NCI-H1694 (cell line): ENCODE results near the gene SLC5A8.
"Not testable (repeated sequence)": the region's sequence is repeated elsewhere in the genome, so short reads cannot be mapped to it uniquely, and the experiment has no call there.

ENCODE experiments used
- DNase-seq: peaks from one replicate; lab custom pipeline; 2025; lab: John Stamatoyannopoulos, UW

The SLC5A8 gene

DNA sequence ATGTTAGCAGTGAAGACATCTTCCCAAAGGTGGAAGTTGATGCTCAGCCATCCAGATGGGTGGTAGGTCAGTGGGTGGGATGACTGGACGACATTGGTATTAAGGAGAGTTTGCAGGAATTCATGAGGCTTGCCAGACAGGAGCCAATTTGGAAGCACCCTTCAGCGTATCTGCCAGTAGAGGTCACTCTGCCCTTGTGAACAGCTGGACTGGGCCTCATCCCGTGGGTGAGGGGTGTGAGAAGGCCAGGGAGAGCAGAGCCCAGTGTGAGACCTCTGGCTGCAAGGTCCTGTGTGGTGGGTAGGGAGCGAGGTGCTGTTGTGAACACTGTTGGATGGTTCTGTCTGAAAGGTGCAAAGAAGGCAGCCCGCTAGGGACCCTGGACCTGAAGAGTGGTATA is 37.7 kb downstream of the SLC5A8 start:
- DNase-seq: no peak

DNA sequence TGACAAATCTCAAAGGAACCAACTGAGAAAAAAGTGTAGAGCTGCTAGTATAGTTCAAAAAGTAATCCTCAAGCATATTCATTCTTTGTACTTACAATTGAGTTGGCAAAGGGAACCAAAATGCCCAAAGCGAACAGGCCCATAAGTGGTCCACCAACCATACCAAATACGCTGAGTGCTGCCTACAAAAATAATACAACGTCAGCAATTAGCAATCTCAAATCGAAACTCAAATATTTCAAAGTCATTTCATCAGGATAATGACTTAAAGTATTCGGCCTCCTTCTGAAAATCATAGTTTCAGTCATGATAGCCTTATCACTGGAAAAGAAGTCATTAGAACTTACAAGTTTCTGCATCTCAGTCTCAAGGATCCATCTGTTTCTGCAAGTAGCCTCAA is 42.0 kb downstream of the SLC5A8 start:
- no peak for DNase-seq

DNA sequence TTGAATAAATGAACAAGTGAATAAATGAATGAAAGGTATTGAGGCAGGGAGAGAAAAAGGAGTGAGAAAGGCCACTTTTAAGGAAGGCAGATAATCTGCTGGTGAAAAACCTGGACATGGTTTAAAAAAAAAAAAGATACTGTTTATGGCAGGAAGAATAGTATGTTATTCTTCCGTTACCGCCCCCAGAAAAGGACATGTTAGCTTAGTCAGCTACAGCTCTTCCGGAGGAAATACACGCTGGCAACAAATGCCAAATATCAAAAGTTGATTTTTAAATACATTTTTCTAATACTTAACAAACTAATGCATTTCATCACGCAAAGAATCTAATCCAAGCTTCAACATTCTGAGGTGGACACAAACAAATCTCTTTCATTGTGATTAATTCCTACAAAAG is 43.2 kb downstream of the SLC5A8 start:
- no peak for DNase-seq

DNA sequence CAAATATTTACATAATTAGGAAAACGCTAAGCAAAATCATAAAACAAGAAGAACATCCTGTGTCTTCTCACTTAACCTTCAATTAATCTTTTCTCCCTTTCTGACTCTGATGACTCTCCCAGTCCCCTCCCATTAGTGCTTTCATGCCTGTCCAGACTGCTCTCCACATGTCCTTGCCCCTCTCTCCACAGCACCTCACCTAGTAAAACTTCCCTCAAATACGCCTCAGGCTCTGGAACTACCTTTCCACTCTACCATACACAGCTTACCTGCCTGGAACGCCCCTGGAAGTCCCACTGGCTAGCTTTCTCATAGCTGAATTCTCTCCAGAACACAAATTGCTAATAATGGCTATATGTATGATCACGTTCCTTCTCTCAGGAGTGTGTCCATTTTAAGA is 44.7 kb downstream of the SLC5A8 start:
- DNase-seq: no peak

DNA sequence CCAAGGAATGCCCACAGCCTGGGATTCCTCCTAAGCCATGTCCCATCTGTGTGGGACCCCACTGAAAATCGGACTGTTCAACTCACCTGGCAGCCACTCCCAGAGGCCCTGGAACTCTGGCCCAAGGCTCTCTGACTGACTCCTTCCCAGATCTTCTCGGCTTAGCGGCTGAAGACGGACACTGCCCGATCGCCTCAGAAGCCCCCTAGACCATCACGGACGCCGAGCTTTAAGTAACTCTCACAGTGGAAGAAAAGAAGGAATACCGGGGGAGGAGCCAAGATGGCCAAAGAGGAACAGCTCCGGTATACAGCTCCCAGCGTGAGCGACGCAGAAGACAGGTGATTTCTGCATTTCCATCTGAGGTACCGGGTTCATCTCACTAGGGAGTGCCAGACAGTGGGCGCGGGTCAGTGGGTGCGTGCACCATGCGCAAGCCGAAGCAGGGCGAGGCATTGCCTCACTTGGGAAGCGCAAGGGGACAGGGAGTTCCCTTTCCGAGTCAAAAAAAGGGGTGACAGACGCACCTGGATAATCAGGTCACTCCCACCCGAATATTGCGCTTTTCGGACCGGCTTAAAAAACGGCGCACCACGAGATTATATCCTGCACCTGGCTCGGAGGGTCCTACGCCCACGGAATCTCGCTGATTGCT is 64.1 kb downstream of the SLC5A8 start:
- DNase-seq: not testable (repeated sequence)

DNA sequence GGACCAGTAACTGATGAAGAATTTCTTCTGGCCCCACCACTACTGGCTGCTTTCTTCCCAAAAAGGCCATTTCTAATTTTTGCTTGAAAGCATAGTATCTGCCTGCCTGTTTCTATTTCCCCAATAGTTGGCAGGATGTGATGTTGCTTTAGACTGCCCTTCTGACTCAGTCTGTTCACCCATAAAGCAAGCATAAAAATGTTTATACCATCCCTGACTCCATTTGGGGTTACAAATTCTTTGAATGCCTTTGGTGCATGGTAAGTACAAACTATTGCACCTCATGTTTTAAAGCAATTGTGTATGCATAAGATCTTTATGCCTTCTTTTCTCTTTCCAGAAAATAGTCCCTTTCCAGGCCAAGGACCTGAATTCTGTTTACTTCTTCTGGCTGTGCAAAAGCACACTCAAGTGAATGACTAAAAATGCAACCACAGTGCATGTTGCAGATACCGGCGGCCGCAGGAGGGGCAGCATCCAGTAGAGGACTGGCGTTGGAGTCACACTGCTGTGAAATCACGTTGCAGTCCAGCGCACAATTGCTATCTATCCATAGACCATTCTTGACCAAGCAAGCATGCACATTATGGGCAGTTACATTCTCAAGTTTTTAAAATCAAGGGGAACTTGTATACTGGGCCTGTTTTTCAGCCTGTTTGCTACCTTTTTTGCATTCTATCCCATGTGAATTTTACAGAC is 82.4 kb downstream of the SLC5A8 start:
- no peak for DNase-seq

DNA sequence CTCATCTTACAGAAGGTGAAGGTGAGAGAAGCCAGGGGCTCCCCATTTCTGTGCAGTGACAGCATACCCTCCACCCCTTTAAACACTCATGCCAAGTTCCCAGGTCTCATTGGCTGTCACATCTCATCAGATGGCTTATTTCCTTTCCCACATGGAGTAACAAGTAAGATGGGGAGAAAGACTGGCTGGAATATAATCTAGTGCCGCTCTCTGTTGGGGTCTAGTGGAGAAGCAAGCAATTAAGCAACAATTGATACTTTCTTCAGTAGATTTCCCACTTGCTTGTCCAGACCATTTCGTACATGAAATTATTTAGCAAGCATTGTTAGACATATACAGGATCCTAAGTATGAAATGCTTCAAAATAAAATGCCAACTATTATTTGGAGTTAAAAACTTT is 92.2 kb downstream of the SLC5A8 start:
- no peak for DNase-seq

DNA sequence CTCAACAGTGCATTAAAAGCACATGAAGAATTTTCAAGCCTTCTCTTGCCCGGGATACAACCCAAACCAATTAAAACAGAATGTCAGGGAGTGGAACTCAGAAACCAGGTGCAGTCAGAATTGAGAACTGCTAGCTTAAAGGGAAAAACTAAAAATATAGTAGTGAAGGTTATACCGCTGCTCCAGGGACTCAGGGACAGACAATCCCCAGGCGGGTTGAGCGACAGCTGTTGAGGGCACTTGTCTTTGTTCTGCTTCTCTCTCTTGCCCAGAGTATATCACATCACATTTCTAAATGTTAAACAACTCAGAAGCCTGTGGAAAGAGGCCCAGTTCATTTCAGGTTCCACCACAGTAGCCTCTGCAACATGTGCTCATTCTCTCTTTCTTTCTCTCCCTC is 93.1 kb downstream of the SLC5A8 start:
- no peak for DNase-seq

DNA sequence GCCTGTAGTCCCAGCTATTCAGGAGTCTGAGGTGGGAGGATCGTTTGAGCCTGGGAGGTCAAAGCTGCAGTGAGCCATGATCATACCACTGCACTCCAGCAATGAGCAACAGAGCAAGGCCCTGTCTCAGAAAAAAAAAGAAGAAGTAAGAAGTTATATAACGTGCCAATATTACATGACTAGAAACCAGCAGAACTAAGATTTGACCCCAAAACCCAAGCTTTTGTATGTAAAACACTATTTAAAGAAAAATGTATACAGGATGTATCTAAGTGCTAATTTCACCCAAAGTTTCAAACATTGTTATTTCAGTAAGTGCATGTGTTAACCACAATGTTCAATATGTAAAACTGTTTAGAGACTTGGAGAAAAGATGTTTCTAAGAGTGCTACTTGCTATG is 94.7 kb downstream of the SLC5A8 start:
- no peak for DNase-seq

DNA sequence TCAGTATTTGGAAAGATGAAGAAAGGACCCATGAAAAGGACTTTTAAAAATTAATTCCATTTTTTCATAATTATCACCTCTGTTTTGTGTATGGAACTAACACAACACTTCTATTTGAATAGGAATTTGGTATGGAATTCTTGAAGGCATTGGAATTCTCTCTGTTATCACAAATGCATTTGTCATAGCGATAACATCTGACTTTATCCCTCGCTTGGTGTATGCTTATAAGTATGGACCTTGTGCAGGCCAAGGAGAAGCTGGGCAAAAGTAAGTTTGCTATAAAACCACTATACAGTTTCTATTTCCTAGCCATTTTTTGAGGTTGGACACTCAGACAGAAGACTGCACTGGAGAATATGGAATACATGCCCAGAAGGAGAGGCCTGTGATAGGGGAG is 98.6 kb downstream of the SLC5A8 start:
- DNase-seq: no peak

DNA sequence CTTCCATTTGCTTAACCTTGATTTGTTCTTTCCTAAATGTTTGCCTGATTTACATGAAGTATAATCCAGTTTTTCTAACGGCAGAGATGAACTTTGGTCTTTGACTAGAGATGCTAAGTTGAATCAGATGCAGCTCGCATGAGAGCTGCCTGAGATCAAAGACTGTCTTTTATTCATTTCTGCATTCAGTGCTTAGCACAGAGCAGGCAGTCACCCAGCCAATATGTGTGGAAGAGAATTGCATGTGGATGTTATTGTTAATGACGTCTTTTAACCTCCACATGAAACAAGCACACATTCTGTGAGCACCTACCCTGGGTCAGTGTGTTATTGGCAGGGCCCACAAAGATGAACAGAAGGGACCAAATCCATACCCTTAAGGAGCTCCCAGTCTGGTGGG is 99.2 kb downstream of the SLC5A8 start:
- DNase-seq: no peak

DNA sequence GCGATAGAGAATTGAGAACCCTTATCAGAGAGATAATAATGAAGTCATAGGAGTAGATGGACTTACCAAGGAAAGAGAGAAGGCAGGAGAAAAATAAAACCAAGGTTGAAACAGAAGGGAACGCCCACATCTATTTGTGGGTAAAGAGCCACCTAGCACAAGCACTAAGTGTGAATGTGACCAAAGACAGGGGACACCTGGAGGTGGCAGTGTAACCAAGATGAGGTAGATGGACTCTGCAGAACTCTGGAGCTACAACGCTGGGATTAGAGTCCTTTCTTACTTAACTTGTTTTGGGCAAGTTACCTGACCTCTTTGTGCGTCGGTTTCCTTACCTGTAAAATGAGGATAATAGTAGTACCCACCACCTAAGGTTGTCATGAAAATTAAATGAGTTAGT is 101.9 kb downstream of the SLC5A8 start:
- no peak for DNase-seq

DNA sequence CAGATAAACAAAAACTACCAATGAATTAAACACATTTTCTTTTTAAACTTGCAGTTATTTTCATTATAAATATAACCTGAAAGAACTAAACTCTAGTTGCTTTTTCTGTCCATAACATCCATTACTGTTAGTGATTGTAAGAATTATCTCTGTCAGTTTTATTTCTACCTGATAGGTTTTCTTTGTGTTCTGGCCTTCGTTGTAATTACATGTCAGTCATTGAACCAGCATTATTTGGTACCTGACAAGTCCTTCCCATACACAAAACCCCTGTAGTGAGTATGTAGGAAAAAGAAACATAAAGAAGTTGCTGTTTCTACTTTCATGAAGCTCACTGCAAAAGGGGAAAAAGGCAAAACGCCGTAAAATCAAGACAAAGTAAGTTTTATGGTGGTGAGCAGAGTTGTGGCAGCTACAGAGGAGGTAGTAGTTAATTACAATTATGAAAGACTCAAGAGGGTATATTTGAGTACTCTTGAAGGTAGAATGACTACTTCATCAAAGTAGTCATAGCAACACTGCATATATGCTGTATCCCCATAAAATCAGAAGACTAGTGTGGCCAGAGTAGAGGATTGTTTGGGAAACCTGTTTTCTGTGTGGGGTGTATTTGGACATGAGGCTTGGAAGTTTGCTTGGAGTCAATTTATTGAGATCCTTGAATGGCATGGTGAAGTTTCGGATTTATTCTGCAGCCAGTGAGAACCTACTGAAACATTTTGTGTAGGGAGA is 102.8 kb downstream of the SLC5A8 start:
- no peak for DNase-seq
